Fibroblast of lung (primary cell): Measurements from ENCODE around the gene SLC13A2.

Source experiments
- EZH2 ChIP-seq: IDR thresholded peaks from 2 replicates; pipeline ENCODE4 v1.5.1; 2012; ENCODE audit warnings: low read length, control low read depth, mild to moderate bottlenecking; ENCODE audit errors: missing control alignments
- TF ChIP-seq, protein P1 (sequence below), 2 donors: IDR thresholded peaks in 1 of 2; conservative IDR thresholded peaks in 1 of 2; 1 replicate in 1 of 2; 2 replicates in 1 of 2; pipeline ENCODE4 v1.5.1; 2011 to 2012; ENCODE audit warnings: low read length in 2 of 2, control low read depth in 1 of 2, inconsistent platforms in 1 of 2, low read depth in 1 of 2, mild to moderate bottlenecking in 1 of 2

DNA sequence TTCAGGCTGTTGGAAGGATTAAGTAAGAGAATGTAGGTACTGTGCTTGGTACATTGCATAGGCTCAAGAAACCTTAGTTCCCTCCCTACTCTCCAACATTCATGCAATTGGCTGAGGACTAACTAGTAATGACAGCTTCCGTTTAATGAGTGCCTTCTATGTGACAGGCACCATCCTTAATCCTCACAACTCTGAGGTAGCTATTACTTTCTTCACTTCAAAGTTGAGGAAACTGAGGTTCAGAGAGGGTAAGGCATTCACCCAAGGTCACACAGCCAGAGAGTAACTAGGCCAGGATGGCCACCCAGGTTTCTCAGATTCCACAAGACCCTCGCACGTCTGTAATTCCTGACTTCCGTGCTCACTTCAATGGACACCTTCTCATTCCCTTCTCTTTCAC, 56.8 kb downstream of the SLC13A2 start:
- TF ChIP-seq, protein P1, sequence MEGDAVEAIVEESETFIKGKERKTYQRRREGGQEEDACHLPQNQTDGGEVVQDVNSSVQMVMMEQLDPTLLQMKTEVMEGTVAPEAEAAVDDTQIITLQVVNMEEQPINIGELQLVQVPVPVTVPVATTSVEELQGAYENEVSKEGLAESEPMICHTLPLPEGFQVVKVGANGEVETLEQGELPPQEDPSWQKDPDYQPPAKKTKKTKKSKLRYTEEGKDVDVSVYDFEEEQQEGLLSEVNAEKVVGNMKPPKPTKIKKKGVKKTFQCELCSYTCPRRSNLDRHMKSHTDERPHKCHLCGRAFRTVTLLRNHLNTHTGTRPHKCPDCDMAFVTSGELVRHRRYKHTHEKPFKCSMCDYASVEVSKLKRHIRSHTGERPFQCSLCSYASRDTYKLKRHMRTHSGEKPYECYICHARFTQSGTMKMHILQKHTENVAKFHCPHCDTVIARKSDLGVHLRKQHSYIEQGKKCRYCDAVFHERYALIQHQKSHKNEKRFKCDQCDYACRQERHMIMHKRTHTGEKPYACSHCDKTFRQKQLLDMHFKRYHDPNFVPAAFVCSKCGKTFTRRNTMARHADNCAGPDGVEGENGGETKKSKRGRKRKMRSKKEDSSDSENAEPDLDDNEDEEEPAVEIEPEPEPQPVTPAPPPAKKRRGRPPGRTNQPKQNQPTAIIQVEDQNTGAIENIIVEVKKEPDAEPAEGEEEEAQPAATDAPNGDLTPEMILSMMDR (conservative IDR thresholded peaks at IDR 0.05 in 1 of 2, IDR thresholded peaks at IDR 0.05 in 1 of 2; ENCODE audit: low read depth in 1 of 2, low read length in 2 of 2) = no peak
- no peak for TF ChIP-seq EZH2
